K562 (cell line): ENCODE measurements around the gene ZNF485. TPM values are rescaled to one million over a fixed set of nuclear protein-coding genes. Genes with fewer than 3 reads are reported as not detected.

ENCODE experiments used
- ATAC-seq: fragments of 200-7000 bp; cut with Tn5 transposase; 3 replicates; pipeline ENCODE4 v1.9.1; 2020; ENCODE audit warnings: moderate library complexity
- BruUV-seq: library from RNA; stranded (reverse); fragments of 400-500 nt; replicated peaks from 2 replicates; lab custom pipeline; 2021; lab: Mats Ljungman, UMichigan
- CTCF ChIA-PET: fragments of 300-600 bp; formaldehyde crosslinking; extraction: SDS; loops from one replicate; lab custom pipeline; 2021; ENCODE audit warnings: low intra/inter-chr PET ratio; lab: Yijun Ruan, JAX
- POLR2A ChIA-PET: fragments of 300-600, 350-650 bp; sonication (Branson Sonifier 250); formaldehyde crosslinking; extraction: SDS; loops from one replicate; lab custom pipeline; 2021; ENCODE audit warnings: antibody characterized with exemption, inconsistent platforms; lab: Yijun Ruan, JAX
- DNase-seq, 4 experiments: peaks; one replicate each; pipeline versions ENCODE4 v3.0.0 to v3.0.0-alpha.2; 2011 to 2018; ENCODE audit warnings: low spot score in 3 of 4, mixed read lengths in 3 of 4; ENCODE audit errors: extremely low read depth in 1 of 4
- FAIRE-seq: peaks from 2 replicates; lab custom pipeline; 2011; peaks lifted over from hg19 to GRCh38; lab: Jason Lieb, UNC
- H2AFZ ChIP-seq: 2 replicates; pipeline ENCODE4 v1.6.0; 2011; ENCODE audit warnings: low read depth, low read length, control low read depth, inconsistent platforms
- H3K27ac ChIP-seq: fragments of 200-600 bp; 3 replicates; pipeline ENCODE4 v1.8.0; 2011; ENCODE audit warnings: low read depth, mild to moderate bottlenecking, control low read depth, inconsistent platforms, low read length, moderate library complexity, mixed read lengths; ENCODE audit errors: extremely low read depth
- H3K27me3 ChIP-seq, 2 experiments: fragments of 300-600 bp in 1 of 2; 2 replicates in 1 of 2; 3 replicates in 1 of 2; pipeline versions ENCODE4 v1.6.0 to v1.8.0; 2011; ENCODE audit warnings: inconsistent platforms in 2 of 2, low read length in 2 of 2, mild to moderate bottlenecking in 1 of 2, mixed read lengths in 1 of 2, moderate library complexity in 1 of 2; ENCODE audit not compliant: control insufficient read depth in 2 of 2, insufficient read depth in 2 of 2
- H3K36me3 ChIP-seq: fragments of 300-600 bp; 3 replicates; pipeline ENCODE4 v1.8.0; 2011; ENCODE audit warnings: mild to moderate bottlenecking, low read length, inconsistent platforms; ENCODE audit not compliant: control insufficient read depth, insufficient read depth
- H3K4me1 ChIP-seq, 2 experiments: fragments of 200-600 bp in 1 of 2; replicated peaks in 1 of 2; 2 replicates in 1 of 2; 3 replicates in 1 of 2; pipeline versions ENCODE4 v1.5.1 to v1.8.0; 2011; ENCODE audit warnings: inconsistent platforms in 2 of 2, low read length in 2 of 2, mild to moderate bottlenecking in 1 of 2, mixed read lengths in 1 of 2, moderate library complexity in 1 of 2; ENCODE audit not compliant: control insufficient read depth in 2 of 2, insufficient read depth in 2 of 2
- H3K4me2 ChIP-seq: 2 replicates; pipeline ENCODE4 v1.6.1; 2011; ENCODE audit warnings: low read length, control low read depth, inconsistent platforms, mixed read lengths; ENCODE audit not compliant: insufficient read depth
- H3K4me3 ChIP-seq: fragments of 200-600 bp; sonication (generic), shearing (Covaris generic); 2 replicates; pipeline ENCODE4 v1.5.1; 2016; ENCODE audit warnings: control low read depth, inconsistent platforms
- H3K79me2 ChIP-seq: fragments of 200-600 bp; 3 replicates; pipeline ENCODE4 v1.8.0; 2011; ENCODE audit warnings: low read length, inconsistent platforms; ENCODE audit not compliant: control insufficient read depth, insufficient read depth
- H3K9ac ChIP-seq, 2 experiments: 2 replicates each; pipeline versions ENCODE4 v1.6.0 to v1.6.1; 2011; ENCODE audit warnings: low read depth in 2 of 2, low read length in 2 of 2, control low read depth in 1 of 2, inconsistent platforms in 1 of 2, mild to moderate bottlenecking in 1 of 2, mixed read lengths in 1 of 2; ENCODE audit not compliant: insufficient read depth in 1 of 2
- H3K9me1 ChIP-seq: one replicate; pipeline ENCODE4 v1.6.0; 2011; ENCODE audit warnings: inconsistent platforms, mild to moderate bottlenecking, low read length, moderate library complexity; ENCODE audit not compliant: control insufficient read depth, insufficient read depth
- H3K9me3 ChIP-seq: replicated peaks from 2 replicates; pipeline ENCODE4 v1.5.1; 2011; ENCODE audit warnings: low read depth, low read length, inconsistent platforms; ENCODE audit not compliant: control insufficient read depth, insufficient read depth
- H4K20me1 ChIP-seq: replicated peaks from 2 replicates; pipeline ENCODE4 v1.6.1; 2011; ENCODE audit warnings: low read length, inconsistent platforms, mixed read lengths; ENCODE audit not compliant: control insufficient read depth, insufficient read depth
- ESRRB ChIP-seq: fragments of 250-450 bp; sonication (Bioruptor Pico); IDR thresholded peaks from 2 replicates; pipeline ENCODE4 v1.5.0; 2020; ENCODE audit warnings: mild to moderate bottlenecking, moderate library complexity, borderline replicate concordance
- GABPA ChIP-seq: fragments of 200-800 bp; sonication (Bioruptor generic); conservative IDR thresholded peaks from 2 replicates; pipeline ENCODE4 v1.6.1; 2016; ENCODE audit warnings: low read depth, missing genetic modification characterization, missing compliant biosample characterization
- GATA2 ChIP-seq: sonication (generic); formaldehyde crosslinking; IDR thresholded peaks from 2 replicates; pipeline ENCODE4 v1.4.0; 2020; ENCODE audit warnings: mild to moderate bottlenecking, missing genetic modification reagents
- SREBF1 ChIP-seq: fragments of 150-350 bp; IDR thresholded peaks from 2 replicates; pipeline ENCODE4 v1.6.1; 2014; ENCODE audit warnings: antibody characterized with exemption, low read depth, low read length, borderline replicate concordance
- WGBS: fragments of 100-300 bp; shearing (Covaris generic); methylation state at CpG from one replicate; pipeline ENCODE4 v1.1.6; 2016; ENCODE audit warnings: low coverage, mixed read lengths; ENCODE audit not compliant: insufficient coverage; ENCODE audit errors: missing lambda C conversion rate; 5-methylcytosine and 5-hydroxymethylcytosine counted together
- in situ Hi-C: fragments of 300-500 bp; cut with MboI; formaldehyde crosslinking; loops from 4 replicates; pipeline ENCODE4 v1.15.0; 2018; ENCODE audit warnings: inconsistent platforms, mixed read lengths
- intact Hi-C: fragments of 100-400 bp; cut with micrococcal nuclease; formaldehyde crosslinking; loops from 2 replicates; pipeline ENCODE4 v1.14.2; 2022
- polyA plus RNA-seq, 8 experiments: library from polyadenylated mRNA; depleted of rRNA in 4 of 8; stranded (reverse) in 5 of 8; unstranded in 3 of 8; fragments of >200 nt; fragmentation: Nextera tagmentation in 2 of 8; fragmentation: Illumina TruSeq in 1 of 8; extraction: Ambion mirVana in 2 of 8; extraction: Trizol in 1 of 8; gene quantifications; 2 replicates each; pipeline versions ENCODE4 v1.2.1 to v1.2.3, GENCODE V29; 2011 to 2014; ENCODE audit warnings: inconsistent platforms in 1 of 8, missing spikeins in 1 of 8
- total RNA-seq, 7 experiments: library from RNA; depleted of rRNA in 6 of 7; stranded (reverse); fragments of >200 nt in 6 of 7; fragmentation: Illumina TruSeq in 2 of 7; extraction: Trizol in 2 of 7; gene quantifications; 2 replicates each; pipeline versions ENCODE4 v1.2.1 to v1.2.3, GENCODE V29; 2011 to 2021; ENCODE audit warnings: low replicate concordance in 1 of 7
- TF ChIP-seq, protein P1 (sequence below), 2 experiments: fragments of 450-650 bp; conservative IDR thresholded peaks; 2 replicates each; pipeline ENCODE4 v1.6.1; 2017; ENCODE audit warnings: mild to moderate bottlenecking in 2 of 2, moderate library complexity in 2 of 2
- TF ChIP-seq, protein P2 (sequence below), 2 experiments: fragments of 450-650 bp; IDR thresholded peaks; 2 replicates each; pipeline ENCODE4 v1.6.1; 2016; ENCODE audit warnings: mild to moderate bottlenecking in 2 of 2, borderline replicate concordance in 1 of 2, low read depth in 1 of 2, moderate library complexity in 1 of 2
- TF ChIP-seq, protein P3 (sequence below): sonication (generic); formaldehyde crosslinking; IDR thresholded peaks from 2 replicates; pipeline ENCODE4 v1.8.0; 2022; ENCODE audit warnings: mild to moderate bottlenecking, missing genetic modification reagents

The ZNF485 gene
- total and polyA plus RNA-seq, 9 of the 15 experiments (the other 6 are each of a cell fraction or from before 2014, with no cell fraction given), result 8.0 to 18.7 (median 11.9) TPM

DNA sequence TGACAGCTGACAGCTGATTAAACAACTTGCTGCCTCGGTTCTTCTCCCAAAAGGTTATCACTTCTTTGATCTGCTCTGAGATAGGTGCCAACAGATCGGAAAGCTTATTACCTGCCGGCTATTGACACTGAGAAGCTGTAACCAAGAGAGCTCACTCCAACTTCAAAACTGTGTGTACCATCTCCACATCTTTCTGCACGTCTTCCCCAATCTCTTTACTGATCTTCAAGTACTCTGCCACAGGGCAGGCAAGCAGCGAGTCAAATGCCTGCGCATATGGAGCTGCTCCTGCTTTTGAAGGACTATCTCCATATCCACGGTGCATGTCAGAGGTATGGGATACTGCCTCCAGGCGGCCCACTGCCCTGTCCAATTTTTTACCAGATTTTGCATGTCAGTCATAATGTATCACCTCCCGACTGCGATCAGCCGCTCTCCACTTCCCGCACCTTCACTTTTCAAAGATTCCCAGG lies 352 bp upstream of the ZNF485 start (continued):
- TF ChIP-seq GABPA (tag) (0 out of 2 replicates have a peak, but pooled peaks have one; percentile 80), SREBF1 (0 out of 2 replicates have a peak, but pooled peaks have one; percentile 13)

DNA sequence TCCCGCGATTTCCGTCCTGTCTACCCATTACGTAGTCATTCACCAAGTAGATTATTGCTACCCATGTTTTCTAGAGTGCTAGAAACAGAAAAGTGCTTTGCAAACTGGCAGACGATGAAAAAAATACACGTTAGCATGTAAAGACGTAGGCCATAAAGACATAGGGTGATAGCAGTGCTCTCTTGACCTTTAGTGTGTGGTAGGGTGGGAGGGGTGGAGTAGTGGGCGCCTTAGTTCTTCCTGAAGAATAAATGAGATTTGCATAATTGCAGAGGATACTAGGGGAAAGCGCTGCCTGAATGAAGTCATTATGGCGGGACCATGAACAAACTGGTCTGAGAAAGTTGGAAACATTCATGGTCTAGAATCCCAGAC lies 948 bp downstream of the ZNF485 start:
- Histone ChIP-seq H3K4me3 (peak overlapping the region; percentile 75), H3K4me1 (peaks cover 0 to 12% of the 10 kb centered on the region in 2 experiments; a peak in 3 of 5 replicates), H3K4me2 (peak overlapping the region; percentile 94), H3K9ac (peak overlapping the region; percentile 72 to 94), H3K36me3 (peaks cover 45% of the 10 kb centered on the region), H3K27ac (peak overlapping the region; percentile 75), H3K79me2 (peaks cover 12% of the 10 kb centered on the region), H3K9me3 (peaks cover 4% of the 10 kb centered on the region; the same call in 1 of the 2 replicates), H2AFZ (peak overlapping the region; percentile 88), H3K9me1 (no peaks in the 10 kb centered on the region), H4K20me1 (no peaks in the 10 kb centered on the region), H3K27me3 (peaks cover 4 to 9% of the 10 kb centered on the region in 2 experiments; a peak in 4 of 5 replicates)
- ATAC-seq, result peak; percentile 42
- intact Hi-C loops, result no loop called here
- WGBS, result 32% methylated on average over 10 of the region's 10 CpGs
- ChIA-PET POLR2A (interaction anchor here (1.3 to 3.0 kb wide), 2 partner anchors 9 to 12 kb away, joined by 4 to 12 read pairs; no protein-coding TSS in a partner anchor), CTCF (interaction anchor here (0.6 kb wide), 1 partner anchor 305 kb away, joined by 3 read pairs; no protein-coding TSS in a partner anchor)
- peak; percentile 30 to 44 (median 32) for DNase-seq
- no TSS peak for BruUV-seq
- FAIRE-seq, result peak; percentile 82
- in situ Hi-C loops, result no loop called here
- no peak for TF ChIP-seq ESRRB (CRISPR knock-in tag)
- TF ChIP-seq, protein P1, sequence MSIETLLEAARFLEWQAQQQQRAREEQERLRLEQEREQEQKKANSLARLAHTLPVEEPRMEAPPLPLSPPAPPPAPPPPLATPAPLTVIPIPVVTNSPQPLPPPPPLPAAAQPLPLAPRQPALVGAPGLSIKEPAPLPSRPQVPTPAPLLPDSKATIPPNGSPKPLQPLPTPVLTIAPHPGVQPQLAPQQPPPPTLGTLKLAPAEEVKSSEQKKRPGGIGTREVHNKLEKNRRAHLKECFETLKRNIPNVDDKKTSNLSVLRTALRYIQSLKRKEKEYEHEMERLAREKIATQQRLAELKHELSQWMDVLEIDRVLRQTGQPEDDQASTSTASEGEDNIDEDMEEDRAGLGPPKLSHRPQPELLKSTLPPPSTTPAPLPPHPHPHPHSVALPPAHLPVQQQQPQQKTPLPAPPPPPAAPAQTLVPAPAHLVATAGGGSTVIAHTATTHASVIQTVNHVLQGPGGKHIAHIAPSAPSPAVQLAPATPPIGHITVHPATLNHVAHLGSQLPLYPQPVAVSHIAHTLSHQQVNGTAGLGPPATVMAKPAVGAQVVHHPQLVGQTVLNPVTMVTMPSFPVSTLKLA (conservative IDR thresholded peaks at IDR 0.05), result peak in 1 of 2 experiments; percentile 11; a peak in 1 of 4 replicates
- TF ChIP-seq, protein P2, sequence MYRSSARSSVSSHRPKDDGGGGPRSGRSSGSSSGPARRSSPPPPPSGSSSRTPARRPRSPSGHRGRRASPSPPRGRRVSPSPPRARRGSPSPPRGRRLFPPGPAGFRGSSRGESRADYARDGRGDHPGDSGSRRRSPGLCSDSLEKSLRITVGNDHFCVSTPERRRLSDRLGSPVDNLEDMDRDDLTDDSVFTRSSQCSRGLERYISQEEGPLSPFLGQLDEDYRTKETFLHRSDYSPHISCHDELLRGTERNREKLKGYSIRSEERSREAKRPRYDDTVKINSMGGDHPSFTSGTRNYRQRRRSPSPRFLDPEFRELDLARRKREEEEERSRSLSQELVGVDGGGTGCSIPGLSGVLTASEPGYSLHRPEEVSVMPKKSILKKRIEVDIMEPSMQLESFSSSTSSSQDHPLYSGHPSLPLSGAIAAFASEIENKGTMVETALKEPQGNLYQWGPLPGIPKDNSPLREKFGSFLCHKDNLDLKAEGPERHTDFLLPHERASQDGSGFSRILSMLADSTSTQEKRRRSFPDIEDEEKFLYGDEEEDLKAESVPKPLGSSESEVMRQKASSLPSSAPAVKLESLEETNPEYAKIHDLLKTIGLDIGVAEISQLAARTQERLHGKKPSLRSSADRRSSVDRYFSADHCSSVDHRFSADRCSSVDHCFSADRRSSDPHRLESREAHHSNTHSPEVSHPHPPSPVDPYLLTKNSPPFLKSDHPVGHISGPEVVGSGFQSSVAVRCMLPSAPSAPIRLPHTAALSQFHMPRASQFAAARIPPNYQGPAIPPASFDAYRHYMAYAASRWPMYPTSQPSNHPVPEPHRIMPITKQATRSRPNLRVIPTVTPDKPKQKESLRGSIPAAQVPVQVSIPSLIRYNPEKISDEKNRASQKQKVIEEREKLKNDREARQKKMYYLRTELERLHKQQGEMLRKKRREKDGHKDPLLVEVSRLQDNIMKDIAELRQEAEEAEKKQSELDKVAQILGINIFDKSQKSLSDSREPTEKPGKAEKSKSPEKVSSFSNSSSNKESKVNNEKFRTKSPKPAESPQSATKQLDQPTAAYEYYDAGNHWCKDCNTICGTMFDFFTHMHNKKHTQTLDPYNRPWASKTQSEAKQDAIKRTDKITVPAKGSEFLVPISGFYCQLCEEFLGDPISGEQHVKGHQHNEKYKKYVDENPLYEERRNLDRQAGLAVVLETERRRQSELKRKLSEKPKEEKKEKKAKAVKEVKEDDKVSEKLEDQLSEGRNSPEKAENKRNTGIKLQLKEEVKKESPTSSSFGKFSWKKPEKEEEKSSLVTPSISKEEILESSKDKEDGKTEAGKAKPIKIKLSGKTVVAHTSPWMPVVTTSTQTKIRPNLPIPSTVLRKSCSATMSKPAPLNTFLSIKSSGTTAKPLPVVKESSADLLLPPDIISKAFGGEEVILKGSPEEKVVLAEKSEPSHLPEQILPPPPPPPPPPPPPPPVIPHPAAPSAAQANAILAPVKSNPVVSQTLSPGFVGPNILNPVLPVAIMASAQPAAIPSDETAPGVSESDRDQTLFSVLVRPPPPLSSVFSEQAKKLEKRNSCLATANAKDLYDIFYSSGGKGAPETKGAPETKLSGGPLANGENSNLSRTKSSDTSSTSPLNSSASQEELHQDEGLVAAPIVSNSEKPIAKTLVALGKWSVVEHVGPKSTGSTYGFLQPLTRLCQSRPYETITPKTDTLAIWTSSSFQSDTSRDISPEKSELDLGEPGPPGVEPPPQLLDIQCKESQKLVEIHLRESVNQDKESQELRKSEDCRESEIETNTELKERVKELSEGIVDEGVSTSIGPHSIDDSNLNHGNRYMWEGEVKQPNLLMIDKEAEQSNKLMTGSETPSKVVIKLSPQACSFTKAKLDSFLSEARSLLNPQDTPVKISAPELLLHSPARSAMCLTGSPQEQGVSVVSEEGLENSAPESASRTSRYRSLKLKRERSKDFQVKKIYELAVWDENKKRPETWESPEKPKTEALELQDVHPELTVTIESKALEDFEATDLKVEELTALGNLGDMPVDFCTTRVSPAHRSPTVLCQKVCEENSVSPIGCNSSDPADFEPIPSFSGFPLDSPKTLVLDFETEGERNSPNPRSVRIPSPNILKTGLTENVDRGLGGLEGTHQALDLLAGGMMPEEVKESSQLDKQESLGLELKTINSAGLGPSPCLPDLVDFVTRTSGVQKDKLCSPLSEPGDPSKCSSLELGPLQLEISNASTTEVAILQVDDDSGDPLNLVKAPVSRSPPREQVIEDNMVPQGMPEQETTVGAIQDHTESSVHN (IDR thresholded peaks at IDR 0.05; ENCODE audit: borderline replicate concordance in 1 of 2, low read depth in 1 of 2), result no peak
- TF ChIP-seq, protein P3, sequence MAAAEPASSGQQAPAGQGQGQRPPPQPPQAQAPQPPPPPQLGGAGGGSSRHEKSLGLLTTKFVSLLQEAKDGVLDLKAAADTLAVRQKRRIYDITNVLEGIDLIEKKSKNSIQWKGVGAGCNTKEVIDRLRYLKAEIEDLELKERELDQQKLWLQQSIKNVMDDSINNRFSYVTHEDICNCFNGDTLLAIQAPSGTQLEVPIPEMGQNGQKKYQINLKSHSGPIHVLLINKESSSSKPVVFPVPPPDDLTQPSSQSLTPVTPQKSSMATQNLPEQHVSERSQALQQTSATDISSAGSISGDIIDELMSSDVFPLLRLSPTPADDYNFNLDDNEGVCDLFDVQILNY (CRISPR knock-in tag), result no peak
- TF ChIP-seq GATA2 (CRISPR knock-in tag), result peak; percentile 34; the same call in 1 of the 2 replicates
